ENCODE data around the gene CRYGA. TPM values are rescaled to one million over a fixed set of nuclear protein-coding genes. Genes with fewer than 3 reads are reported as not detected.
"Not testable (repeated sequence)": the region's sequence is repeated elsewhere in the genome, so short reads cannot be mapped to it uniquely, and the experiment has no call there.

The CRYGA gene
- polyA plus RNA-seq, 1 of the 3 experiments (the other 2 are of a cell fraction): not detected

DNA sequence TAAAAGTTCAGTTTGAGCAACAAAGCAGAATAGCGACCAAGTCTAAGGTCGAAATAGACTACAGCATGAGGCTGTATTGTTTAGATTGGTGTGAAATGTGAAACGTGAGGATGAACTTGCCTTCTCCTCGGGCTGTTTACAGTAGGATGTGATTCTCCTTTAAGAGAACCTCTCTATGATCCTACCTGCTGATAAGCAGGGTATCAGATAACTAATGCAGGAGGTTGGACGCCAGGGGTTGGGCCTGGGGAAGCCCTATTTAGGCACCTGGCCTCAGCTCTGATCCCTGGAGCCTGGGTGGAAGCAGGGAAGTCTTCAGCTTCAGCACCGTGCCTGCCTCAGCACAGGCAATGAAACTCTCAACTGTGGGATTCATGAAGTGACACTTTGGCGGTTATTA lies 50.4 kb downstream of the CRYGA start:
- Histone ChIP-seq H3K36me3 (replicated peaks in 1 of 2; ENCODE audit: control insufficient read depth in 1 of 2, insufficient read depth in 2 of 2, low read length in 1 of 2) (no peaks in the 10 kb centered on the region), H3K4me1 (ENCODE audit: control insufficient read depth in 1 of 2, insufficient read depth in 2 of 2, low read depth in 1 of 2, low read length in 1 of 2) (no peaks in the 10 kb centered on the region), H3K79me2 (ENCODE audit: insufficient read depth) (no peaks in the 10 kb centered on the region), H3K27ac (ENCODE audit: low read depth in 2 of 2, low read length in 1 of 2) (no peak overlapping the region), H3K9me2 (no peaks in the 10 kb centered on the region), H3K4me2 (no peak overlapping the region), H3K9me3 (no peaks in the 10 kb centered on the region), H3K4me3 (ENCODE audit: low read depth in 2 of 2, low read length in 1 of 2) (no peak overlapping the region), H2AFZ (ENCODE audit: low read depth) (no peak overlapping the region), H3F3A (replicated peaks; ENCODE audit: insufficient read depth) (no peaks in the 10 kb centered on the region), H3K9ac (no peak overlapping the region), H4K20me1 (ENCODE audit: insufficient read depth) (no peaks in the 10 kb centered on the region), H3K27me3 (ENCODE audit: insufficient read depth) (no peaks in the 10 kb centered on the region)
- DNase-seq: no peak
- CTCF ChIA-PET: interaction anchor here (1.5 kb wide), 2 partner anchors 9 to 11 kb away, joined by 3 read pairs; no protein-coding TSS in a partner anchor
- TF ChIP-seq RXRA (IDR thresholded peaks at IDR 0.05; ENCODE audit: borderline replicate concordance, low read depth): no peak
- no peak for TF ChIP-seq MXI1 (IDR thresholded peaks at IDR 0.05; ENCODE audit: low read depth, low read length)
- no peak for TF ChIP-seq TCF12 (IDR thresholded peaks at IDR 0.05)
- TF ChIP-seq FOSL2 (IDR thresholded peaks at IDR 0.05; ENCODE audit: borderline replicate concordance, low read depth): no peak
- TF ChIP-seq, protein P1, sequence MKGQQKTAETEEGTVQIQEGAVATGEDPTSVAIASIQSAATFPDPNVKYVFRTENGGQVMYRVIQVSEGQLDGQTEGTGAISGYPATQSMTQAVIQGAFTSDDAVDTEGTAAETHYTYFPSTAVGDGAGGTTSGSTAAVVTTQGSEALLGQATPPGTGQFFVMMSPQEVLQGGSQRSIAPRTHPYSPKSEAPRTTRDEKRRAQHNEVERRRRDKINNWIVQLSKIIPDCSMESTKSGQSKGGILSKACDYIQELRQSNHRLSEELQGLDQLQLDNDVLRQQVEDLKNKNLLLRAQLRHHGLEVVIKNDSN (IDR thresholded peaks at IDR 0.05; ENCODE audit: borderline replicate concordance, low read depth): no peak
- no peak for TF ChIP-seq ELF1 (IDR thresholded peaks at IDR 0.05)
- no peak for TF ChIP-seq TEAD4 (IDR thresholded peaks at IDR 0.05; ENCODE audit: borderline replicate concordance, insufficient read depth)
- no peak for TF ChIP-seq POLR2AphosphoS5 (IDR thresholded peaks at IDR 0.05; ENCODE audit: low read depth, low read length)
- TF ChIP-seq, protein P2, sequence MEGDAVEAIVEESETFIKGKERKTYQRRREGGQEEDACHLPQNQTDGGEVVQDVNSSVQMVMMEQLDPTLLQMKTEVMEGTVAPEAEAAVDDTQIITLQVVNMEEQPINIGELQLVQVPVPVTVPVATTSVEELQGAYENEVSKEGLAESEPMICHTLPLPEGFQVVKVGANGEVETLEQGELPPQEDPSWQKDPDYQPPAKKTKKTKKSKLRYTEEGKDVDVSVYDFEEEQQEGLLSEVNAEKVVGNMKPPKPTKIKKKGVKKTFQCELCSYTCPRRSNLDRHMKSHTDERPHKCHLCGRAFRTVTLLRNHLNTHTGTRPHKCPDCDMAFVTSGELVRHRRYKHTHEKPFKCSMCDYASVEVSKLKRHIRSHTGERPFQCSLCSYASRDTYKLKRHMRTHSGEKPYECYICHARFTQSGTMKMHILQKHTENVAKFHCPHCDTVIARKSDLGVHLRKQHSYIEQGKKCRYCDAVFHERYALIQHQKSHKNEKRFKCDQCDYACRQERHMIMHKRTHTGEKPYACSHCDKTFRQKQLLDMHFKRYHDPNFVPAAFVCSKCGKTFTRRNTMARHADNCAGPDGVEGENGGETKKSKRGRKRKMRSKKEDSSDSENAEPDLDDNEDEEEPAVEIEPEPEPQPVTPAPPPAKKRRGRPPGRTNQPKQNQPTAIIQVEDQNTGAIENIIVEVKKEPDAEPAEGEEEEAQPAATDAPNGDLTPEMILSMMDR (IDR thresholded peaks at IDR 0.05): no peak
- TF ChIP-seq RCOR1 (IDR thresholded peaks at IDR 0.05; ENCODE audit: low read length): no peak
- TF ChIP-seq RAD21 (IDR thresholded peaks at IDR 0.05; ENCODE audit: low read length): no peak
- TF ChIP-seq RFX5 (IDR thresholded peaks at IDR 0.05; ENCODE audit: low read length): no peak
- POLR2A ChIA-PET: no interaction called here
- 68% methylated on average over 6 of the region's 7 CpGs for WGBS (ENCODE audit: low lambda C conversion rate)

DNA sequence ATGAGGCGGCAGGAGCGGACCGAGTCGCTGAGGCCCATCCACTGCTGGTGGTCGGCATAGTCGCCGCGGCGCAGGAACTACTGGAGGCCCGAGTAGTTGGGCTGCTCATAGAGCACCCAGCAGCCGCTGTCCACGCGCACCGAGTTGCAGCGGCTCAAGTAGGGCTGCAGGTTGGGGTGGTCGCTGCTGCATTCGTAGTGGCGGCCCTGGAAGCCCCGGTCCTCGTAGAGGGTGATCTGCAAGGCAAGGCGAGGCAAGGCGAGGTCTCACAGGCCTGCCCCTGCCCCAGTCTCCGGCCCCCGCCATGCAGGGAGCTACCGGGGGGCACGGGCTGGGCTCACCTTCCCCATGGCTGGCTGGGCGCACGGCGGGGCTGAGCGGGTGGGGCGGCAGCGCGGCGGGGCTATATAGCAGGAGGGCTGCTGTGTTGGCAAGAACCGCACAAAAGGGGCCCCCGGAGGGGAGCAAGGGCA lies 51.1 kb downstream of the CRYGA start:
- H3K4me3 ChIP-seq (ENCODE audit: low read depth in 2 of 2, low read length in 1 of 2); H2AFZ ChIP-seq (ENCODE audit: low read depth); H3K27ac ChIP-seq (ENCODE audit: low read depth in 2 of 2, low read length in 1 of 2); H3K36me3 ChIP-seq (replicated peaks in 1 of 2; ENCODE audit: control insufficient read depth in 1 of 2, insufficient read depth in 2 of 2, low read length in 1 of 2); H4K20me1 ChIP-seq (ENCODE audit: insufficient read depth); H3K79me2 ChIP-seq (ENCODE audit: insufficient read depth); H3F3A ChIP-seq (replicated peaks; ENCODE audit: insufficient read depth); H3K9ac ChIP-seq; POLR2A ChIA-PET; H3K4me2 ChIP-seq; H3K4me1 ChIP-seq (ENCODE audit: control insufficient read depth in 1 of 2, insufficient read depth in 2 of 2, low read depth in 1 of 2, low read length in 1 of 2); H3K9me3 ChIP-seq; H3K27me3 ChIP-seq (ENCODE audit: insufficient read depth); DNase-seq; H3K9me2 ChIP-seq: not testable (repeated sequence)
- WGBS (ENCODE audit: low lambda C conversion rate): 94% methylated on average over 8 of the region's 36 CpGs
- CTCF ChIA-PET: interaction anchor here (1.0 kb wide), 1 partner anchor 10 kb away, joined by 5 read pairs; no protein-coding TSS in a partner anchor

Other genes starting within 250 kb of the CRYGA start
- gene PLEKHM3, start 138.1 kb downstream of the CRYGA start, polyA plus RNA-seq (2012; rRNA removed): 1.9 and 2.1 TPM in 2 replicates
- not detected in 2 replicates for gene CRYGD, start 39.1 kb downstream of the CRYGA start, polyA plus RNA-seq (2012; rRNA removed)
- 0.21 and 0.31 TPM in 2 replicates for gene CRYGC, start 33.8 kb downstream of the CRYGA start, polyA plus RNA-seq (2012; rRNA removed)
- not detected in 2 replicates for gene CRYGB, start 17.4 kb downstream of the CRYGA start, polyA plus RNA-seq (2012; rRNA removed)
- gene C2orf80, start 26.4 kb upstream of the CRYGA start, polyA plus RNA-seq (2012; rRNA removed): not detected in 2 replicates
- 43.4 and 57.2 TPM in 2 replicates for gene IDH1, start 91.5 kb upstream of the CRYGA start, polyA plus RNA-seq (2012; rRNA removed)
- gene PIKFYVE, start 102.7 kb upstream of the CRYGA start, polyA plus RNA-seq (2012; rRNA removed): 7.0 and 10.2 TPM in 2 replicates
- gene PTH2R, start 243.2 kb upstream of the CRYGA start, polyA plus RNA-seq (2012; rRNA removed): 4.0 and 5.3 TPM in 2 replicates